GM19238 (cell line): ENCODE data around the gene OR5D13.

ENCODE experiments used
- DNase-seq: peaks from one replicate; pipeline ENCODE4 v3.0.0; 2011; ENCODE audit warnings: low spot score; ENCODE audit not compliant: insufficient read length

OR5D13 gene, protein sequence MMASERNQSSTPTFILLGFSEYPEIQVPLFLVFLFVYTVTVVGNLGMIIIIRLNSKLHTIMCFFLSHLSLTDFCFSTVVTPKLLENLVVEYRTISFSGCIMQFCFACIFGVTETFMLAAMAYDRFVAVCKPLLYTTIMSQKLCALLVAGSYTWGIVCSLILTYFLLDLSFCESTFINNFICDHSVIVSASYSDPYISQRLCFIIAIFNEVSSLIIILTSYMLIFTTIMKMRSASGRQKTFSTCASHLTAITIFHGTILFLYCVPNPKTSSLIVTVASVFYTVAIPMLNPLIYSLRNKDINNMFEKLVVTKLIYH

GRCh38 chr11:55773138-55773537, at the start of gene OR5D13:
Gene OR5D13 (plus strand): TSS chr11:55773438. CDS start chr11:55773438, 0 bp downstream.
- no peak for DNase-seq

- DNase-seq: no peak
Observed at GRCh38 chr11:55726715-55727324, 46.4 kb upstream of the OR5D13 start.

DNA sequence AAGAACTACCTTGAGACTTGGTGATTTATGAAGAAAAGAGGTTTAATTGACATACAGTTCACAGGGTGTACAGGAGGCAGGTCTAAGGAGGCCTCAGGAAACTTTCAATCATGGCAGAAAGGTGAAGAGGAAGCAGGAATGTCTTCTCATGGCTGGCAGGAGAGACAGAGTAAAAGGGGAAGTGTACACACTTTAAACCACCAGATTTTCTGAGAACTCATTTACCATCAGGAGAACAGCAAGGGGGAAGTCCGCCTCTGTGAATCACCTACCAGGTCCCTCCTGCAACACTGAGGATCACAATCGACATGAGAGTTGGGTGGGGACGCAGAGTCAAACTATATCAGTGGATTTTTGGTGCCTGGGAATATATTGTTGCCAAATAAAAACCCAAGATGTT, 40.3 kb upstream of the OR5D13 start:
- no peak for DNase-seq

DNA sequence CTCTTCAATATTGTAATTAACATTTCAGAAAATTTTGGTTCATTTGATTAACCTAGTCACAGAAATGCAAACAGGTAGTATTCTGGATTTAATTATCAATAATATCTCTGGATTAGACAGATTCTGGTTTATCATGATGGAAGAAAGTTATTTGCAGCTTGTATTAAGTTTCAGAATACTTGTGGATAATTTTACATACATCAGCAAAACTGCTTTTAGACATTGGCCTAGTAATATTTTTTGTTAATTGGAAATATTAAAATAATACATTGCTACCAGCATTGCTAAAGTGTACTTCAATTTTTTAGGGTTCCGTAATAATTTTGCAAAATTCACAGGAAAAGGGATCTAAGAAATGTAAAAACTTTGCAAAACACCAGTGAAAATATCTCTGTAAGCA, 18.4 kb downstream of the OR5D13 start:
- DNase-seq: no peak

GRCh38 chr11:55793321-55793720, 20.1 kb downstream of the OR5D13 start:
- DNase-seq: no peak

DNA sequence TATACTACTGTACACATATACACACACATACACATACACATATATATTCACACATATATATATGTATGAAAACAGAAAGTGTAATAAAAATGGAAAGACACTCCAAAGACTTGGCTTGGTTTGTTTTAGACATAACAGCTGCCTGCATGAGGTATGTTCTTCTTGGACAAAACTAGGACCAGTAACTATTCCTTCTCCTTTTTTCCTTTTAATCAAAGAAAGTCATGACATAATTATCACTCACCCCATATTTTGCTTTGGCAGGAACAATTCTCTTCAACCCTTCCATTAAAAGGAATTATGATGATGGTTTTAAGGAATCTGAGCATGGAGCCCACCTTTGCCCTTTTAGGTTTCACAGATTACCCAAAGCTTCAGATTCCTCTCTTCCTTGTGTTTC, 22.0 kb downstream of the OR5D13 start, which contains the start of gene OR5D14:
Gene OR5D14, plus strand, starts transcription at position 301 of the 400 bp plus-strand sequence. Its CDS starts 0 bp downstream, at position 301.
- no peak for DNase-seq

- no peak for DNase-seq
Observed at GRCh38 chr11:55806248-55806647, 33.0 kb downstream of the OR5D13 start.

GRCh38 chr11:55811067-55811466, 37.8 kb downstream of the OR5D13 start, which contains the start of gene OR5L1:
Gene OR5L1 (plus strand): TSS chr11:55811367. CDS start chr11:55811467, 100 bp downstream.
- DNase-seq: no peak

DNA sequence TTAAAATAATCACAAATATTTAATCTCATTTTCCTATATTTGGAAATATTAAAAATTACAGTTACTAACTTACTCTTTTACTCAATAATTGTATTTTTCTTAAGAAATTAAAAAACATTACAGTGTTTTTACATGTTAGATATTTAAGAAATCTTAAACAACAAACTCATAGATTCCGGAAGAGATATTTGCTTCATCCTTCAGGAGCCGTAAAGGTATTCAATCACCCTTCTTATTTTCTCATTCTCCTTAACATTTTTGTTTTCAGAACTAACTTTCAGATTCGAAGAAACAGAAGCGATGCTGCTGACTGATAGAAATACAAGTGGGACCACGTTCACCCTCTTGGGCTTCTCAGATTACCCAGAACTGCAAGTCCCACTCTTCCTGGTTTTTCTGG, 46.1 kb downstream of the OR5D13 start, which contains the start of gene OR5D18:
Gene OR5D18, plus strand, starts transcription at position 301 of the 400 bp plus-strand sequence. Its CDS starts 0 bp downstream, at position 301.
- no peak for DNase-seq
